K562 (cell line): ENCODE data around the gene ZMYND8. TPM values are rescaled to one million over a fixed set of nuclear protein-coding genes. Genes with fewer than 3 reads are reported as not detected.

Experiments used
- BCLAF1 ChIP-seq, 2 experiments: fragments of 450-650 bp in 1 of 2; IDR thresholded peaks; 2 replicates each; pipeline ENCODE4 v1.6.1; 2011 to 2017; ENCODE audit warnings: low read depth in 2 of 2, antibody characterized with exemption in 1 of 2, borderline replicate concordance in 1 of 2, low read length in 1 of 2, mild to moderate bottlenecking in 1 of 2, mixed read lengths in 1 of 2; ENCODE audit not compliant: control insufficient read depth in 1 of 2
- CBX2 ChIP-seq: fragments of 200-600 bp; sonication (generic); IDR thresholded peaks from one replicate; pipeline ENCODE4 v1.6.1; 2012; ENCODE audit warnings: mild to moderate bottlenecking, low read length, inconsistent platforms; ENCODE audit not compliant: insufficient read depth, poor library complexity, severe bottlenecking
- HNRNPUL1 ChIP-seq: fragments of 200-400 bp; formaldehyde crosslinking; IDR thresholded peaks from 2 replicates; pipeline ENCODE4 v1.6.1; 2017; ENCODE audit warnings: low read length
- MXI1 ChIP-seq: IDR thresholded peaks from 2 replicates; pipeline ENCODE4 v1.6.1; 2011; ENCODE audit warnings: low read depth, mild to moderate bottlenecking, improper control_type of control experiment, low read length
- NCOR1 ChIP-seq: fragments of 450-650 bp; IDR thresholded peaks from 2 replicates; pipeline ENCODE4 v1.6.1; 2016; ENCODE audit warnings: mild to moderate bottlenecking, moderate library complexity
- TCF7 ChIP-seq: sonication (generic); IDR thresholded peaks from 2 replicates; pipeline ENCODE4 v1.6.1; 2016; ENCODE audit warnings: antibody characterized with exemption, borderline replicate concordance
- ZNF318 ChIP-seq, 2 experiments: fragments of 450-650 bp; IDR thresholded peaks; 2 replicates each; pipeline ENCODE4 v1.6.1; 2016; ENCODE audit warnings: mild to moderate bottlenecking in 2 of 2, borderline replicate concordance in 1 of 2, low read depth in 1 of 2, moderate library complexity in 1 of 2
- polyA plus RNA-seq, 8 experiments: library from polyadenylated mRNA; depleted of rRNA in 4 of 8; stranded (reverse) in 5 of 8; unstranded in 3 of 8; fragments of >200 nt; fragmentation: Nextera tagmentation in 2 of 8; fragmentation: Illumina TruSeq in 1 of 8; extraction: Ambion mirVana in 2 of 8; extraction: Trizol in 1 of 8; gene quantifications; 2 replicates each; pipeline versions ENCODE4 v1.2.1 to v1.2.3, GENCODE V29; 2011 to 2014; ENCODE audit warnings: inconsistent platforms in 1 of 8, missing spikeins in 1 of 8
- total RNA-seq, 7 experiments: library from RNA; depleted of rRNA in 6 of 7; stranded (reverse); fragments of >200 nt in 6 of 7; fragmentation: Illumina TruSeq in 2 of 7; extraction: Trizol in 2 of 7; gene quantifications; 2 replicates each; pipeline versions ENCODE4 v1.2.1 to v1.2.3, GENCODE V29; 2011 to 2021; ENCODE audit warnings: low replicate concordance in 1 of 7
- TF ChIP-seq, protein P1 (sequence below): fragments of 250-450 bp; sonication (Bioruptor Pico); IDR thresholded peaks from 2 replicates; pipeline ENCODE4 v1.4.0; 2020; ENCODE audit warnings: mild to moderate bottlenecking, moderate library complexity, borderline replicate concordance
- TF ChIP-seq, protein P2 (sequence below): fragments of 450-650 bp; formaldehyde crosslinking; IDR thresholded peaks from 2 replicates; pipeline ENCODE4 v1.4.0; 2020; ENCODE audit warnings: mild to moderate bottlenecking, moderate library complexity

ZMYND8 gene
- total and polyA plus RNA-seq, 9 of the 15 experiments (the other 6 are each of a cell fraction or from before 2014, with no cell fraction given), result 31.8 to 148 (median 71.9) TPM

DNA sequence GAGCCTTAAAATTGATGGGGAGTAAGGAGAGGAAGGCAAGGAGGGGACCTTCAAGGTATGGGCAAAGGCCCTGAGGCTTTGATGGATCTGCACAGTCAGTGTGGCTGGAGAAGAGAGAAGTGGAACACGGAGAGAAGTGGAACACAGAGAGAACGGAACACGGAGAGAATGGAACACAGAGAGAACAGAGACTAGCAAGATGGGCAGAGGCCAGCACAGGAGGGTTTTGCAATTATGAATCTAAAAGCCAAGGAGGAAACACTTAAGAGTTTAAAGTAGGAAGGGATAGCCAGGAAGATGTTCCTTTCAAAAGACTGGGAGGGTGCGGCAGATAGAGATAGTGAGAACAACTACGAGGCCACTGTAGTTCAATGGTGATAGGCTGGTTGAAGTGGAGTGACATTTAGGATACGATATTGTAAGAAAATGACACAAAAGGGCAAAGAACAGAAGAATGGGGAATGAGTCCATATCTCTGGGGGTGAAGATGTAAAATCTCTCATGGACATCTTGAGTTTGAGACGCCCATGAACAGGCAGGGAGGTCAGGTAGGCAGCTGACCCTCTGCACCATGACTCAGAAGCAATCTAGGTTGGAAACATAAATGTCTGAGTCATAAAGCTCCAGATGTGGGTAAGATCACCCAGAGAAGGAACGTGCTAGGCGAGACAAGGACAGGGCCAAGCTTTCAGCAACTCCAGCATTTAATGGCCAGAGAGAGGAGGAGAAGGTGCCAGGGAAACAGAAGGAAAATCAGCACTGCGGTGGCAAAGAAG lies 25.4 kb downstream of the ZMYND8 start (continued):
- TF ChIP-seq, protein P1, sequence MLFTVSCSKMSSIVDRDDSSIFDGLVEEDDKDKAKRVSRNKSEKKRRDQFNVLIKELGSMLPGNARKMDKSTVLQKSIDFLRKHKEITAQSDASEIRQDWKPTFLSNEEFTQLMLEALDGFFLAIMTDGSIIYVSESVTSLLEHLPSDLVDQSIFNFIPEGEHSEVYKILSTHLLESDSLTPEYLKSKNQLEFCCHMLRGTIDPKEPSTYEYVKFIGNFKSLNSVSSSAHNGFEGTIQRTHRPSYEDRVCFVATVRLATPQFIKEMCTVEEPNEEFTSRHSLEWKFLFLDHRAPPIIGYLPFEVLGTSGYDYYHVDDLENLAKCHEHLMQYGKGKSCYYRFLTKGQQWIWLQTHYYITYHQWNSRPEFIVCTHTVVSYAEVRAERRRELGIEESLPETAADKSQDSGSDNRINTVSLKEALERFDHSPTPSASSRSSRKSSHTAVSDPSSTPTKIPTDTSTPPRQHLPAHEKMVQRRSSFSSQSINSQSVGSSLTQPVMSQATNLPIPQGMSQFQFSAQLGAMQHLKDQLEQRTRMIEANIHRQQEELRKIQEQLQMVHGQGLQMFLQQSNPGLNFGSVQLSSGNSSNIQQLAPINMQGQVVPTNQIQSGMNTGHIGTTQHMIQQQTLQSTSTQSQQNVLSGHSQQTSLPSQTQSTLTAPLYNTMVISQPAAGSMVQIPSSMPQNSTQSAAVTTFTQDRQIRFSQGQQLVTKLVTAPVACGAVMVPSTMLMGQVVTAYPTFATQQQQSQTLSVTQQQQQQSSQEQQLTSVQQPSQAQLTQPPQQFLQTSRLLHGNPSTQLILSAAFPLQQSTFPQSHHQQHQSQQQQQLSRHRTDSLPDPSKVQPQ (CRISPR knock-in tag), result no peak
- TF ChIP-seq ZNF318 (IDR thresholded peaks at IDR 0.05; ENCODE audit: borderline replicate concordance in 1 of 2, low read depth in 1 of 2) (peak in 1 of 2 experiments; percentile 95; a peak in 2 of 4 replicates), HNRNPUL1 (no peak), BCLAF1 (IDR thresholded peaks at IDR 0.05; ENCODE audit: borderline replicate concordance in 1 of 2, control insufficient read depth in 1 of 2, low read depth in 2 of 2, low read length in 1 of 2) (peak in 1 of 2 experiments; percentile 37; a peak in 2 of 4 replicates), NCOR1 (peak; percentile 95), MXI1 (peak; percentile 40; the same call in 1 of the 2 replicates), CBX2 (no peak), TCF7 (peak; percentile 63; the same call in 1 of the 2 replicates)
- TF ChIP-seq, protein P2, sequence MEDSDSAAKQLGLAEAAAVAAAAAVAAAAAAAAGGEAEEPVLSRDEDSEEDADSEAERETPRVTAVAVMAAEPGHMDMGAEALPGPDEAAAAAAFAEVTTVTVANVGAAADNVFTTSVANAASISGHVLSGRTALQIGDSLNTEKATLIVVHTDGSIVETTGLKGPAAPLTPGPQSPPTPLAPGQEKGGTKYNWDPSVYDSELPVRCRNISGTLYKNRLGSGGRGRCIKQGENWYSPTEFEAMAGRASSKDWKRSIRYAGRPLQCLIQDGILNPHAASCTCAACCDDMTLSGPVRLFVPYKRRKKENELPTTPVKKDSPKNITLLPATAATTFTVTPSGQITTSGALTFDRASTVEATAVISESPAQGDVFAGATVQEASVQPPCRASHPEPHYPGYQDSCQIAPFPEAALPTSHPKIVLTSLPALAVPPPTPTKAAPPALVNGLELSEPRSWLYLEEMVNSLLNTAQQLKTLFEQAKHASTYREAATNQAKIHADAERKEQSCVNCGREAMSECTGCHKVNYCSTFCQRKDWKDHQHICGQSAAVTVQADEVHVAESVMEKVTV (CRISPR knock-in tag), result no peak
